GM23338 (cell line): ENCODE measurements around the gene ATG2B. TPM values are rescaled to one million over a fixed set of nuclear protein-coding genes. Genes with fewer than 3 reads are reported as not detected.

Source experiments
- ATAC-seq: fragments of 200-7000 bp; cut with Tn5 transposase; 3 replicates; pipeline ENCODE4 v1.9.1; 2020
- DNase-seq: peaks from one replicate; pipeline ENCODE4 v3.0.0-alpha.2; 2015; ENCODE audit warnings: low spot score
- H2AFZ ChIP-seq: fragments of 200-600 bp; sonication (generic); 2 replicates; pipeline ENCODE4 v1.8.0; 2016; ENCODE audit warnings: antibody characterized with exemption, mild to moderate bottlenecking, moderate library complexity
- H3F3A ChIP-seq: fragments of 200-600 bp; sonication (generic); replicated peaks from 2 replicates; pipeline ENCODE4 v1.8.0; 2017; ENCODE audit warnings: antibody characterized with exemption, mixed run types, low read depth
- H3K27ac ChIP-seq: fragments of 200-600 bp; sonication (generic); 2 replicates; pipeline ENCODE4 v1.6.1; 2016; ENCODE audit warnings: low read depth
- H3K27me3 ChIP-seq: fragments of 200-600 bp; sonication (generic); 2 replicates; pipeline ENCODE4 v1.8.0; 2016; ENCODE audit warnings: mild to moderate bottlenecking, mixed run types, moderate library complexity; ENCODE audit not compliant: insufficient read depth
- H3K36me3 ChIP-seq: fragments of 200-600 bp; sonication (generic); 2 replicates; pipeline ENCODE4 v1.8.0; 2016; ENCODE audit warnings: mild to moderate bottlenecking; ENCODE audit not compliant: insufficient read depth
- H3K4me1 ChIP-seq: fragments of 200-600 bp; sonication (generic); 2 replicates; pipeline ENCODE4 v1.8.0; 2016; ENCODE audit warnings: mild to moderate bottlenecking, moderate library complexity; ENCODE audit not compliant: insufficient read depth
- H3K4me2 ChIP-seq: fragments of 200-600 bp; sonication (generic); 2 replicates; pipeline ENCODE4 v1.7.1; 2017; ENCODE audit warnings: mixed run types
- H3K4me3 ChIP-seq: fragments of 200-600 bp; sonication (generic); 2 replicates; pipeline ENCODE4 v1.6.1; 2016; ENCODE audit warnings: mixed run types
- H3K79me2 ChIP-seq: fragments of 200-600 bp; sonication (generic); replicated peaks from 2 replicates; pipeline ENCODE4 v1.8.0; 2017; ENCODE audit warnings: mild to moderate bottlenecking; ENCODE audit not compliant: insufficient read depth
- H3K9me2 ChIP-seq: fragments of 200-600 bp; sonication (generic); 2 replicates; pipeline ENCODE4 v1.8.0; 2017; ENCODE audit not compliant: insufficient read depth
- H4K20me1 ChIP-seq: fragments of 200-600 bp; sonication (generic); replicated peaks from 2 replicates; pipeline ENCODE4 v1.8.0; 2017; ENCODE audit warnings: mild to moderate bottlenecking; ENCODE audit not compliant: insufficient read depth
- H3K27ac Mint-ChIP-seq: 2 replicates; pipeline ENCODE4 v1.8.0; 2020; ENCODE audit warnings: inconsistent platforms, mild to moderate bottlenecking, moderate library complexity, mixed read lengths
- H3K27me3 Mint-ChIP-seq: 3 replicates; pipeline ENCODE4 v1.8.0; 2022; ENCODE audit warnings: low read depth, mild to moderate bottlenecking, moderate library complexity, mixed read lengths, inconsistent platforms; ENCODE audit not compliant: insufficient read depth, poor library complexity
- H3K36me3 Mint-ChIP-seq: 3 replicates; pipeline ENCODE4 v1.8.0; 2021; ENCODE audit warnings: low read depth, mild to moderate bottlenecking, inconsistent platforms, moderate library complexity, mixed read lengths
- H3K4me1 Mint-ChIP-seq: 3 replicates; pipeline ENCODE4 v1.8.0; 2020; ENCODE audit warnings: mild to moderate bottlenecking, inconsistent platforms, mixed read lengths
- H3K4me3 Mint-ChIP-seq: 3 replicates; pipeline ENCODE4 v1.8.0; 2021; ENCODE audit warnings: moderate library complexity, mild to moderate bottlenecking, inconsistent platforms, mixed read lengths
- H3K9me3 Mint-ChIP-seq: 3 replicates; pipeline ENCODE4 v1.8.0; 2020; ENCODE audit warnings: moderate library complexity, mild to moderate bottlenecking, inconsistent platforms, mixed read lengths
- CREB1 ChIP-seq: fragments of 250-450 bp; sonication (Bioruptor Pico); IDR thresholded peaks from 2 replicates; pipeline ENCODE4 v1.5.0; 2020; ENCODE audit warnings: low read depth, mild to moderate bottlenecking, moderate library complexity
- EZH2phosphoT487 ChIP-seq: fragments of 200-600 bp; sonication (generic); IDR thresholded peaks from one replicate; pipeline ENCODE4 v1.8.1; 2018; ENCODE audit warnings: antibody characterized with exemption; ENCODE audit not compliant: unreplicated experiment
- JUNB ChIP-seq: IDR thresholded peaks from one replicate; pipeline ENCODE4 v1.6.1; 2016; ENCODE audit warnings: antibody characterized with exemption; ENCODE audit not compliant: unreplicated experiment
- NANOG ChIP-seq: IDR thresholded peaks from 2 replicates; pipeline ENCODE4 v1.6.1; 2016; ENCODE audit warnings: antibody characterized with exemption, borderline replicate concordance
- ZNF331 ChIP-seq: fragments of 250-450 bp; sonication (Bioruptor Pico); IDR thresholded peaks from 2 replicates; pipeline ENCODE4 v1.5.0; 2020; ENCODE audit warnings: low read depth, mild to moderate bottlenecking, moderate library complexity
- polyA plus RNA-seq: library from polyadenylated mRNA; unstranded; fragments of >200 nt; fragmentation: Nextera tagmentation; extraction: Ambion mirVana; gene quantifications from 2 replicates; pipeline ENCODE4 v1.2.1, GENCODE V29; 2016
- total RNA-seq: library from RNA; depleted of rRNA; stranded (reverse); fragments of >200 nt; shearing (Covaris generic); gene quantifications from 2 replicates; pipeline ENCODE4 v1.2.3, GENCODE V29; 2014
- TF ChIP-seq, protein P1 (sequence below), 2 experiments: fragments of 200-600 bp in 1 of 2; sonication (generic) in 1 of 2; conservative IDR thresholded peaks; 2 replicates each; pipeline versions ENCODE4 v1.5.1 to v1.6.1; 2016 to 2017; ENCODE audit warnings: antibody characterized with exemption in 2 of 2, low read depth in 2 of 2, mild to moderate bottlenecking in 2 of 2, moderate library complexity in 1 of 2
- TF ChIP-seq, protein P2 (sequence below): IDR thresholded peaks from one replicate; pipeline ENCODE4 v1.6.1; 2018; ENCODE audit warnings: antibody characterized with exemption; ENCODE audit not compliant: unreplicated experiment
- TF ChIP-seq, protein P3 (sequence below): IDR thresholded peaks from 2 replicates; pipeline ENCODE4 v1.6.1; 2016; ENCODE audit warnings: antibody characterized with exemption
- TF ChIP-seq, protein P4 (sequence below): fragments of 250-450 bp; sonication (Bioruptor Pico); IDR thresholded peaks from 2 replicates; pipeline ENCODE4 v1.5.0; 2020; ENCODE audit warnings: mild to moderate bottlenecking, moderate library complexity

ATG2B gene
- total and polyA plus RNA-seq, 2 experiments from 2014 or later: 3.8 to 15.4 TPM

DNA sequence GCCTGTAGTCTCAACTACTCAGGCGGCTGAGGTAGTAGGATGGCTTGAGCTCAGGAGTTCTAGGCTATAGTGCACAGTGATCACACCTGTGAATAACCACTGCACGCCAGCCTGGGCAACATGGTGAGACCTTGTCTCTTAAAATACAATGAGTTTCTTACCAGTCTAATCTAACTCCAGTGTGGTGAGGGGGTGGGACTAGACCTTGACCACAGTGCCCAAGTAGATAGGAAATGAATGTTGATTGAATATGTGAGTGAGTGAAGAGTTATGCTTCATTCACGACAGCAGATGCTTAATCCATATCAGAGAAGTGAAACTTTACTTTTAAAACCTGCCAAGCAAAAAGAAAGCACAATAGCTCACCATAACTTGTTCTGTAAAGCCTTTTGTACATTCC lies 17.6 kb upstream of the ATG2B start:
- Histone ChIP-seq H3K4me3 (no peak overlapping the region), H3K27me3 (no peaks in the 10 kb centered on the region), H3K36me3 (peaks cover 17% of the 10 kb centered on the region; the same call in 1 of the 2 replicates), H3K79me2 (peaks cover 29% of the 10 kb centered on the region), H3K4me1 (peaks cover 20% of the 10 kb centered on the region; the same call in 1 of the 2 replicates), H3K9me2 (no peaks in the 10 kb centered on the region), H3F3A (no peaks in the 10 kb centered on the region), H3K27ac (no peak overlapping the region), H4K20me1 (peaks cover 8% of the 10 kb centered on the region; the same call in 1 of the 2 replicates), H3K4me2 (no peak overlapping the region), H2AFZ (no peak overlapping the region)
- H3K36me3 Mint-ChIP-seq: peaks cover 8% of the 10 kb centered on the region; the same call in 2 of the 3 replicates
- TF ChIP-seq, protein P1, sequence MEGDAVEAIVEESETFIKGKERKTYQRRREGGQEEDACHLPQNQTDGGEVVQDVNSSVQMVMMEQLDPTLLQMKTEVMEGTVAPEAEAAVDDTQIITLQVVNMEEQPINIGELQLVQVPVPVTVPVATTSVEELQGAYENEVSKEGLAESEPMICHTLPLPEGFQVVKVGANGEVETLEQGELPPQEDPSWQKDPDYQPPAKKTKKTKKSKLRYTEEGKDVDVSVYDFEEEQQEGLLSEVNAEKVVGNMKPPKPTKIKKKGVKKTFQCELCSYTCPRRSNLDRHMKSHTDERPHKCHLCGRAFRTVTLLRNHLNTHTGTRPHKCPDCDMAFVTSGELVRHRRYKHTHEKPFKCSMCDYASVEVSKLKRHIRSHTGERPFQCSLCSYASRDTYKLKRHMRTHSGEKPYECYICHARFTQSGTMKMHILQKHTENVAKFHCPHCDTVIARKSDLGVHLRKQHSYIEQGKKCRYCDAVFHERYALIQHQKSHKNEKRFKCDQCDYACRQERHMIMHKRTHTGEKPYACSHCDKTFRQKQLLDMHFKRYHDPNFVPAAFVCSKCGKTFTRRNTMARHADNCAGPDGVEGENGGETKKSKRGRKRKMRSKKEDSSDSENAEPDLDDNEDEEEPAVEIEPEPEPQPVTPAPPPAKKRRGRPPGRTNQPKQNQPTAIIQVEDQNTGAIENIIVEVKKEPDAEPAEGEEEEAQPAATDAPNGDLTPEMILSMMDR (conservative IDR thresholded peaks at IDR 0.05; ENCODE audit: low read depth in 2 of 2): no peak
- TF ChIP-seq NANOG: no peak
- DNase-seq (no peak), ATAC-seq (no peak)
- peaks cover 15% of the 10 kb centered on the region for H3K4me1 Mint-ChIP-seq
- H3K4me3 Mint-ChIP-seq: no peak overlapping the region
- H3K9me3 Mint-ChIP-seq: no peaks in the 10 kb centered on the region
- H3K27me3 Mint-ChIP-seq: no peaks in the 10 kb centered on the region
- 0 out of 2 replicates have a peak overlapping the region, but pooled peaks have one; percentile 12 for H3K27ac Mint-ChIP-seq

DNA sequence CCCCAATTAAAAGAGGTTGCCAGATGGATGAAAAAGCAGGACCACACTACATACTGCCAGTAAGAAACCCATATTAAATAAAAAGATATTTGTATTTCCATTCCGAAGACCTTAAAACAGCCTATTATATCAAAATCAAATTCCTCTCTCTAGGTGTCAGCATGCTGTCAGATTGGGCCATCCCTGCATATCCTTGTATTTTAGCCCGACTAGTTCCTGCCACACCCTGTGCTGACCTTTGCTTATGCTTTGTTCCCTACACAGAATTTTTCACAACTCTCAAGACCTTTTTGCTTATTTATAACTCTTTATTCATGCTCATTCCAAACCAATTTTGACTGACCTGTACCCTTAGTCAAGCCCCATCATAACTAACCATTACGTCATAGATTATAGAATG lies 13.0 kb upstream of the ATG2B start:
- Mint-ChIP-seq H3K27ac (0 out of 2 replicates have a peak overlapping the region, but pooled peaks have one; percentile 1), H3K27me3 (no peaks in the 10 kb centered on the region), H3K9me3 (no peaks in the 10 kb centered on the region), H3K4me3 (no peak overlapping the region), H3K36me3 (no peaks in the 10 kb centered on the region), H3K4me1 (peaks cover 15% of the 10 kb centered on the region)
- no peak for DNase-seq
- Histone ChIP-seq H3K9me2 (no peaks in the 10 kb centered on the region), H3K4me1 (peaks cover 21% of the 10 kb centered on the region; the same call in 1 of the 2 replicates), H3K27ac (no peak overlapping the region), H2AFZ (no peak overlapping the region), H3K4me2 (no peak overlapping the region), H3K36me3 (no peaks in the 10 kb centered on the region), H3K27me3 (no peaks in the 10 kb centered on the region), H3K79me2 (peaks cover 62% of the 10 kb centered on the region), H3F3A (no peaks in the 10 kb centered on the region), H3K4me3 (no peak overlapping the region), H4K20me1 (peaks cover 13% of the 10 kb centered on the region)
- no peak for ATAC-seq
- TF ChIP-seq CREB1 (no peak), JUNB (no peak), EZH2phosphoT487 (no peak), ZNF331 (CRISPR knock-in tag) (no peak)
- TF ChIP-seq, protein P2, sequence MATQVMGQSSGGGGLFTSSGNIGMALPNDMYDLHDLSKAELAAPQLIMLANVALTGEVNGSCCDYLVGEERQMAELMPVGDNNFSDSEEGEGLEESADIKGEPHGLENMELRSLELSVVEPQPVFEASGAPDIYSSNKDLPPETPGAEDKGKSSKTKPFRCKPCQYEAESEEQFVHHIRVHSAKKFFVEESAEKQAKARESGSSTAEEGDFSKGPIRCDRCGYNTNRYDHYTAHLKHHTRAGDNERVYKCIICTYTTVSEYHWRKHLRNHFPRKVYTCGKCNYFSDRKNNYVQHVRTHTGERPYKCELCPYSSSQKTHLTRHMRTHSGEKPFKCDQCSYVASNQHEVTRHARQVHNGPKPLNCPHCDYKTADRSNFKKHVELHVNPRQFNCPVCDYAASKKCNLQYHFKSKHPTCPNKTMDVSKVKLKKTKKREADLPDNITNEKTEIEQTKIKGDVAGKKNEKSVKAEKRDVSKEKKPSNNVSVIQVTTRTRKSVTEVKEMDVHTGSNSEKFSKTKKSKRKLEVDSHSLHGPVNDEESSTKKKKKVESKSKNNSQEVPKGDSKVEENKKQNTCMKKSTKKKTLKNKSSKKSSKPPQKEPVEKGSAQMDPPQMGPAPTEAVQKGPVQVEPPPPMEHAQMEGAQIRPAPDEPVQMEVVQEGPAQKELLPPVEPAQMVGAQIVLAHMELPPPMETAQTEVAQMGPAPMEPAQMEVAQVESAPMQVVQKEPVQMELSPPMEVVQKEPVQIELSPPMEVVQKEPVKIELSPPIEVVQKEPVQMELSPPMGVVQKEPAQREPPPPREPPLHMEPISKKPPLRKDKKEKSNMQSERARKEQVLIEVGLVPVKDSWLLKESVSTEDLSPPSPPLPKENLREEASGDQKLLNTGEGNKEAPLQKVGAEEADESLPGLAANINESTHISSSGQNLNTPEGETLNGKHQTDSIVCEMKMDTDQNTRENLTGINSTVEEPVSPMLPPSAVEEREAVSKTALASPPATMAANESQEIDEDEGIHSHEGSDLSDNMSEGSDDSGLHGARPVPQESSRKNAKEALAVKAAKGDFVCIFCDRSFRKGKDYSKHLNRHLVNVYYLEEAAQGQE: no peak
- TF ChIP-seq, protein P3, sequence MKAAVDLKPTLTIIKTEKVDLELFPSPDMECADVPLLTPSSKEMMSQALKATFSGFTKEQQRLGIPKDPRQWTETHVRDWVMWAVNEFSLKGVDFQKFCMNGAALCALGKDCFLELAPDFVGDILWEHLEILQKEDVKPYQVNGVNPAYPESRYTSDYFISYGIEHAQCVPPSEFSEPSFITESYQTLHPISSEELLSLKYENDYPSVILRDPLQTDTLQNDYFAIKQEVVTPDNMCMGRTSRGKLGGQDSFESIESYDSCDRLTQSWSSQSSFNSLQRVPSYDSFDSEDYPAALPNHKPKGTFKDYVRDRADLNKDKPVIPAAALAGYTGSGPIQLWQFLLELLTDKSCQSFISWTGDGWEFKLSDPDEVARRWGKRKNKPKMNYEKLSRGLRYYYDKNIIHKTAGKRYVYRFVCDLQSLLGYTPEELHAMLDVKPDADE: no peak
- TF ChIP-seq, protein P4, sequence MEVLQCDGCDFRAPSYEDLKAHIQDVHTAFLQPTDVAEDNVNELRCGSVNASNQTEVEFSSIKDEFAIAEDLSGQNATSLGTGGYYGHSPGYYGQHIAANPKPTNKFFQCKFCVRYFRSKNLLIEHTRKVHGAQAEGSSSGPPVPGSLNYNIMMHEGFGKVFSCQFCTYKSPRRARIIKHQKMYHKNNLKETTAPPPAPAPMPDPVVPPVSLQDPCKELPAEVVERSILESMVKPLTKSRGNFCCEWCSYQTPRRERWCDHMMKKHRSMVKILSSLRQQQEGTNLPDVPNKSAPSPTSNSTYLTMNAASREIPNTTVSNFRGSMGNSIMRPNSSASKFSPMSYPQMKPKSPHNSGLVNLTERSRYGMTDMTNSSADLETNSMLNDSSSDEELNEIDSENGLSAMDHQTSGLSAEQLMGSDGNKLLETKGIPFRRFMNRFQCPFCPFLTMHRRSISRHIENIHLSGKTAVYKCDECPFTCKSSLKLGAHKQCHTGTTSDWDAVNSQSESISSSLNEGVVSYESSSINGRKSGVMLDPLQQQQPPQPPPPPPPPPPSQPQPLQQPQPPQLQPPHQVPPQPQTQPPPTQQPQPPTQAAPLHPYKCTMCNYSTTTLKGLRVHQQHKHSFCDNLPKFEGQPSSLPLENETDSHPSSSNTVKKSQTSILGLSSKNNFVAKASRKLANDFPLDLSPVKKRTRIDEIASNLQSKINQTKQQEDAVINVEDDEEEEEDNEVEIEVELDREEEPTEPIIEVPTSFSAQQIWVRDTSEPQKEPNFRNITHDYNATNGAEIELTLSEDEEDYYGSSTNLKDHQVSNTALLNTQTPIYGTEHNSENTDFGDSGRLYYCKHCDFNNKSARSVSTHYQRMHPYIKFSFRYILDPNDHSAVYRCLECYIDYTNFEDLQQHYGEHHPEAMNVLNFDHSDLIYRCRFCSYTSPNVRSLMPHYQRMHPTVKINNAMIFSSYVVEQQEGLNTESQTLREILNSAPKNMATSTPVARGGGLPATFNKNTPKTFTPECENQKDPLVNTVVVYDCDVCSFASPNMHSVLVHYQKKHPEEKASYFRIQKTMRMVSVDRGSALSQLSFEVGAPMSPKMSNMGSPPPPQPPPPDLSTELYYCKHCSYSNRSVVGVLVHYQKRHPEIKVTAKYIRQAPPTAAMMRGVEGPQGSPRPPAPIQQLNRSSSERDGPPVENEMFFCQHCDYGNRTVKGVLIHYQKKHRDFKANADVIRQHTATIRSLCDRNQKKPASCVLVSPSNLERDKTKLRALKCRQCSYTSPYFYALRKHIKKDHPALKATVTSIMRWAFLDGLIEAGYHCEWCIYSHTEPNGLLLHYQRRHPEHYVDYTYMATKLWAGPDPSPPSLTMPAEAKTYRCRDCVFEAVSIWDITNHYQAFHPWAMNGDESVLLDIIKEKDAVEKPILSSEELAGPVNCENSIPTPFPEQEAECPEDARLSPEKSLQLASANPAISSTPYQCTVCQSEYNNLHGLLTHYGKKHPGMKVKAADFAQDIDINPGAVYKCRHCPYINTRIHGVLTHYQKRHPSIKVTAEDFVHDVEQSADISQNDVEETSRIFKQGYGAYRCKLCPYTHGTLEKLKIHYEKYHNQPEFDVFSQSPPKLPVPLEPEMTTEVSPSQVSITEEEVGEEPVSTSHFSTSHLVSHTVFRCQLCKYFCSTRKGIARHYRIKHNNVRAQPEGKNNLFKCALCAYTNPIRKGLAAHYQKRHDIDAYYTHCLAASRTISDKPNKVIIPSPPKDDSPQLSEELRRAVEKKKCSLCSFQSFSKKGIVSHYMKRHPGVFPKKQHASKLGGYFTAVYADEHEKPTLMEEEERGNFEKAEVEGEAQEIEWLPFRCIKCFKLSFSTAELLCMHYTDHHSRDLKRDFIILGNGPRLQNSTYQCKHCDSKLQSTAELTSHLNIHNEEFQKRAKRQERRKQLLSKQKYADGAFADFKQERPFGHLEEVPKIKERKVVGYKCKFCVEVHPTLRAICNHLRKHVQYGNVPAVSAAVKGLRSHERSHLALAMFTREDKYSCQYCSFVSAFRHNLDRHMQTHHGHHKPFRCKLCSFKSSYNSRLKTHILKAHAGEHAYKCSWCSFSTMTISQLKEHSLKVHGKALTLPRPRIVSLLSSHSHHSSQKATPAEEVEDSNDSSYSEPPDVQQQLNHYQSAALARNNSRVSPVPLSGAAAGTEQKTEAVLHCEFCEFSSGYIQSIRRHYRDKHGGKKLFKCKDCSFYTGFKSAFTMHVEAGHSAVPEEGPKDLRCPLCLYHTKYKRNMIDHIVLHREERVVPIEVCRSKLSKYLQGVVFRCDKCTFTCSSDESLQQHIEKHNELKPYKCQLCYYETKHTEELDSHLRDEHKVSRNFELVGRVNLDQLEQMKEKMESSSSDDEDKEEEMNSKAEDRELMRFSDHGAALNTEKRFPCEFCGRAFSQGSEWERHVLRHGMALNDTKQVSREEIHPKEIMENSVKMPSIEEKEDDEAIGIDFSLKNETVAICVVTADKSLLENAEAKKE (CRISPR knock-in tag): no peak
